SKM-1 (cell line): ENCODE data around the gene B3GALNT2.
A peak's percentile ranks its signal among the peaks of the same experiment; 100 is the strongest.
"Not testable (repeated sequence)": the region's sequence is repeated elsewhere in the genome, so short reads cannot be mapped to it uniquely, and the experiment has no call there.

Experiments
- DNase-seq: peaks from one replicate; lab custom pipeline; 2025; ENCODE audit not compliant: unreplicated experiment; lab: John Stamatoyannopoulos, UW

The B3GALNT2 gene

DNA sequence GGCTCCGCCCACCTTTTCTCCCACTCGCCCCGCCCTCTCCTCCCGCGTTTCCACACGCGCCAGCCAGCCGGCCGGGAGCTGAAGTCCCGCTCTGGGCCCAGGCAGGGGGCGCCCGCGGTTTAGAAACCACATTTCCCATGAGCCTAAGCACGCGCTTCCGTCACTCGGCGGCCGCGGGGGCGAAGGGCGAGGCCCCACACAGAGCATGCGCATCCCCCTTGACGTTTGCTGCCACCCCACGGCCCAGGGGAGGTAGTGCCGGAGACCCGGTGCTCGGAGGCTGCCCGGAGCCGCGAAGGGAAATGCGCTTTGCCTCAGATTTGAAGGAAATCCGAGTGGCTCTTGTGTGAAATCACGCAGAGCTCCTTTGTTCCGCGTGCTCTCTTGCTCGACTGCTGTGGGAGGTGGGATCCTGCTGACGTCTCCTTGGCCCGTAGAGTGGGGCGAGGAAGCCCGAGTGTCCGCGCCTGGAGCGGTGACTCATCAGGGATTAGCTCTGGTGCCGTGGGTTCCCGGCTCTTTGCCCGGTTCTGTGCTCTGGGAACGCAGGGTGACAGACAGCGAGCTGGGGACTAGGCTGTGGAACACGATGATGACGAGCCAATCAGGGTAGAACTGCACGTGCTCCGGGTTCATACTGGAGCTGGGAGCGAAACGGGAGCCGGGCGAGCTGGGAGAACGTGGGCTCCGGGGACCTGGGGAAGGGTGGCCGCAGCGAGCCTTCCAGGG is 406 bp upstream of the B3GALNT2 start:
- DNase-seq, result peak; percentile 100

DNA sequence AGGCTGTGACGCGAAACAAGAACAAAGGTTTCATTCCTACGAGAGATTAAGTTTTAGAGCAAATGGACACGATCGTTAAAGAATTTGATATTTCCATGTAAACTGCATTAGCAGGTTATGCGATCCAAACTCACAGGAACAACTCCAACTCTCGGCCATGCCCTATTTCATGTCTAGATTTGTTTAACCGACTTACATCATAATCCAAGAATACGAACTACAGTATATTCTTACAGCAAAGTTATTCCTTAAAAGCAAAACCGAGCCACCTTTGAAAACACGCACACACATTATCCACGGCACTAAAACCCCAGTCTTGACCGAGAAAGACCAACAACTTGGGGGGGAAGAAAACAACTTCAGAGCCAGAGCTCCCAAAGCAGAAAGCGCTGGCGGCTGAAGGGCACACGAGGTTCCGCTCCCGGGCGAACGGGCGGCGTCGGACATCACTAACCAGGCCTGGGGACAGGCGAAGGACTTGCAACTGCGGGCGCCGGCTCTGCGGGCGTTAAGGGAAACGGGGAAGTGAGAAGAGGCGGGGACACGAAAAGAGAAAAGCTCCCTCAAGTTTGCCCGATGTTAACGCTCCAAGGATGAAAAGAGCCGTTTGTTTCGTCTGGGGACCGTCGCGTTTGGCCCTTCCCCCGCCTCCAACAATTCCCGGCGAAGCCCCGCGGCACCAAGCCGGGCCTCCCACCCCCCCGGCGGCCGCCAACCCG is 690 bp downstream of the B3GALNT2 start:
- peak; percentile 70 for DNase-seq

DNA sequence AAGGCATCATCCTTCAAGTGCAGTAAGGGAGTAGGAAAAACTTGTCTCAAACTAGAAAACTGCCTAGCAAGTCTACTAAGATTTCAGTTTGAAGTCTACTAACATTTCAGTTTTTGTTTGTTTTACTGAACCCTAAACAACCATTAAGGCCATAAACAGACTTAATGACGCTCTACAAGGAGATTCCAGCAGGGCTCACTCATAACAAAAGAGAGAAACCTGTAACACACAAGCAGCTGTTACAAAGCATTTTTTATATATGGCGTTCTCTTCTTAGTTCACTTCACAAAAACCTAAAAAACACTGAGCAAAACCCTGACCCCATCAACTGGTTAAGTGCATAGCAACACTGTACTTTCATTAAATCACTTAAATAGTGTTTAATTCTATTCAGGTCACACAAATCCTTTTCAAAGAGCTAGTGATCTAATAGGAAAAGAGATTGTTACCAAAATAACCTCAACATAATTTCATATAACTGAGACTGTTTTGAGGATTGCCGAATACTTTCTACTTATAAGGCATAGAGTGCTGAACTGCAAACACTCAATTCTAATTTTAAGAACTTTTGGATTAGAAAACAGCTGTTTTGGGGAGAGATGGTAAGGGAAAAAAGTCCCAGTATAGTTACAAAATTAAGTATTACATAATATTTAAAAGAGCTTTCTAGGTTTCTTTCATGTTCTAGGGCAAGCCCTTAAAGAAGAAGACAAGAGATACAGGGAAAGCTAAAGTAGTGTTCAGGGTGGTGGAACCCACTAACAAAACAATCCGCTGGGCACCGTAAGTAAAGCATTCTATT is 1.4 kb downstream of the B3GALNT2 start:
- no peak for DNase-seq

DNA sequence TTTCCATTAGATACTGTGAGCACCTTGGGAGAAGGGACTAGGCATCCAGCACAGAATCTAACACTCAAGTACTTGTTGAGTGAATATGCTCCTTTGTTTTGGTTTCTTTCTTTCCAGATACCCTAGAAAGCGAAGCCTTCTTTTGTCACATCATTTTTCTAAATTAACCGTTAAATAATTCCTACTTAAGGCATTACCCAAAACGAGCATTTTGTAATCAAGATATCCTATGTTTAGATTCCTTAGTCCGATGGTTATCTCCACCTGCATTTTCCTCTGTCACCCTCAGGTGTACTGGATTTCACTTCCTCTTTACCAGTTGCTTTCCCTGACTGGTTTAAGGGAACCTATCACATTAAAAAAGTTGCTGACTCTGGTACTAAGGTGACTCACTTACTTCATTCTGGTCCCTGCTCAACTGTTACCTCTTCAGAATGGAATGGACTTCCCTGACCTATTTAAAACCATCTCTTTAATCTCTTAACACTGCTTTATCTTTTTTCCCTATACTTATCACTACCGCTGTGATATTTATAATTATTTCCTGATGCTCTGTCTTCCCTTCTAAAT is 3.2 kb downstream of the B3GALNT2 start:
- no peak for DNase-seq

DNA sequence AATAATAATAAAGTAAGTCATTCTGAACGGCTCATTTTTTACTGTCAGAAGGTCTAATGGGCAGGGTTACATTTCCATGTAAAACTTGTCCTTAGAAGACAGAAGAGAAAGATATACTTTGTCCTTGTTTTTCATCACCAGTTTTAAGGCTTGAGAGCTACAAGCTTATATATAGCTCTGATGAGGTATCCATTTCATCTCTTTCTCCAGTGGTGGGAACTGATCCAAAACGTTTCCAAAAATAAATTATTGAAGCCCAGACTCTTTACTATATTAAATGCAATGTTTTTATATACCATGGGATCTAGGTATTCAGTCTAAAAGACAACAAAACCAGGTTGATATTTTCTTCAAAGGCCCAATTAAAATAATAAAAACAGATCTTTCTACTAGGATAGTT is 8.7 kb downstream of the B3GALNT2 start:
- DNase-seq, result no peak

DNA sequence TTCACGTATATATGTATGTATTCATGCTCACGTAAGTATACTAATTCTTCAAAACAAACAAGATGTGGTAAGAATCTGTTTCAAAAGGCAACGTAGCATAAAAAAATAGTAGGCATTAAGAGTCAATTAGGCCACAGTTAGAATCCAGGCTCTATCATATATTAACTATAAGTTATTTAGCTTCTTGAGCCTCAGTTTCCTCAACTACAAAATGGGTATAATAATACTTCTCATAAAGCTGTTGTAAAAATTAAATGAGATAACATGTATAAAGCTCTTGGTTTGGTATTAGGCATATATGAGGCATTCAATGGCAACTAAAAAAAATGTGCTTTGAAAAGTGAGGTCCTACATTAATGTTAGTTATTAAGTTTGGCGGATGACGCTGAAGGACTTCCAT is 9.2 kb downstream of the B3GALNT2 start:
- DNase-seq, result no peak

DNA sequence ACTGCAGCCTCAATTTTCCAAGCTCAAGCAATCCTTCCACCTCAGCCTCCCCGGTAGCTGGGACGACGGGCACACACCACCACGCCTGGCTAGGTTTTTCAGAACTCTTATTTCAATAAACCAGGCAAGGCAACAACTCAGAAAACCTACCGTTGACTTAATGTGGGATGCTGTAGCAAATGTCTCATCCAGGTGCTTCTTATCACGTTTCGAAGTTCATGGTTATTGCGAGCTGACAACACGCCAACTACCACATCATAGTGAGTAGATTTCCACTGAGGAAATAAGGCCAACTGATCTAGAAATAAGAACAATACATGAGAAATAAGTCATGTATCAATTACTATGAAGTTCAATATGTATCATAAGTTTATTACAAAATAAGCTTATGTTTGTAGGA is 9.7 kb downstream of the B3GALNT2 start:
- no peak for DNase-seq

DNA sequence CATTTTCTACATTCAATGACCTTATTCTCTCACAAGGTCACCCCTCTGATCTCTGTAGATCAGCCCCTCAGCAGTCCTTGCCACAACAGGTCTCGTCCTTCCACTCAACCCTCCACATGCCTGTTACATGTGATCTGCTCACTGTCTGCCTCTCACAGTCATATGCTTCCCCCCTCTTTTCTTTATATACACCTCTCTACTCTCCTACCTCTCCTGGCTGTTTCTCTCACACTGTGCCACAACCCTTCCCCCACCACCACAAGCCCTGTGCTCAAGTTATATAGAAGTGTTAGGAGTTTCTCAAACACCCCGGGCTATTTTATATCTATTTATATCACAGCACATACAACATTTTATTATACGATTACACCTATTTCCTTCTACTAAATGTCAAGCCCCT is 12.6 kb downstream of the B3GALNT2 start:
- DNase-seq, result no peak

DNA sequence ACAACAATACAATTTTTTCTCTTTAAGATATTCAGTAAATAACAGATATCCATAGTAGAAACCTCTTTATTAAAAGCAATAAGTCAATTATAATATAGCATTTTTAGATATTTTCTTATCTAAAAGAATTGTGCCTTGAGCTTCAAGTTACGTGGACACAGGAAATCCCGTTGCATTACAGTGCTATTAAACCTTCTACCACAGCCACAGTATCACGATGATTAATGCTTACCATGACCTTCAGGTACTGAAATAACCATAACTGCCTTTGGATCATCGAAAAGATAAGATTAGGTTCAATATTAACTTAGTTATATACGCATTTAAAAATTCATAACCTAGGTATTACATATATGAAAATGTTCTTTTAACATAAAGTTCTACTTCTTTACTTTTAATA is 17.9 kb downstream of the B3GALNT2 start:
- DNase-seq, result no peak

DNA sequence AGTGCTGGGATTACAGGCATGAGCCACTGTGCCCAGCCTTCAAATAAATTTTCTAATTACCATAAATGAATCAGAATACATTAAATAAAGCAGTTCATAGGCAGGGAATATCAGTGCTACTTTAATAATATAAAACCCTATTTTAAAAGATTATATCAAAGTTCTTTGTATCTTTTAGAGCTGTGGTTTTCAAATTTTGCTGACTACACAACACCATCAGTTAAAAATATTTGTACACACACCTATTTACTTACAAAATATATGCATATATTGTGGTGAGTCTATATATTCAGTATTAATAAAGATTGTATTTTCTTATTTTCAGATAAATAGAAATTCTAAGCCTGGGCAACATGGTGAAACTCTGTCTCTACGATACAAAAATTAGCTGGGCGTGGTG is 18.7 kb downstream of the B3GALNT2 start:
- no peak for DNase-seq

DNA sequence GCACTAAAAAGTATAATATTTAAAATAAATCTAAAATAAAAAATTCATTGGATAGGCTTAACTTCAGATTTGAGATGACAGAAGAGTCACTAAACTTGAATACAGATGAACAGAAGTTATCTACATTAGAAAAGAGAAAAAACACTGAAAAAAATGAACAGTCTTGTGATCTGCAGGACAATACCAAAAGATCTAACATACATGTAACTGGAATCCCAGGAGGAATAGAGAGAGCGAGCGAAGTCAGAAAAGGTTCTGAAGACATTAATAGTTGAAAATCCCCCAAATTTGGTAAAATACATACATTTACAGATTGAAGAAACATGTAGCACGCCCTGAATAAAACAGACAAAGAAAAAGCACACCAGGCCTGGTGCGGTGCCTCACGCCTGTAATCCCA is 21.2 kb downstream of the B3GALNT2 start:
- no peak for DNase-seq

DNA sequence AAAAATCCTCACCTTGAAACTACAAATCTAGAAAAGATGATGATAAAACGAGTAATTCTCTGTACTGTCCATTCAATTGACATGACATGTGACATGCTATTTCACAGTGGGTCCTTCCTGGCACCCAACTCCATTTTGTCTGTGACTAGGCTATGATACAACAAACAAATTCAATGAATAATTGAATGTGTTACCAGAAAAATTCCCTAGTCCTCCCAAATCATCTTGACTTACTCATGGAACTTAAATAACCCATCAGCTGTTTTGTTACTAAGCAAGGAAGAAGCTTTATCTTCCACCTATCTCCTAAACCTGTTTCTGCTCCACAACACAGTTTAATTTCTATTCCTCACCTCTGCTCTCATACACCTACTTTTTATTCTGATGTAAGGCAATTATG is 30.4 kb downstream of the B3GALNT2 start:
- no peak for DNase-seq

DNA sequence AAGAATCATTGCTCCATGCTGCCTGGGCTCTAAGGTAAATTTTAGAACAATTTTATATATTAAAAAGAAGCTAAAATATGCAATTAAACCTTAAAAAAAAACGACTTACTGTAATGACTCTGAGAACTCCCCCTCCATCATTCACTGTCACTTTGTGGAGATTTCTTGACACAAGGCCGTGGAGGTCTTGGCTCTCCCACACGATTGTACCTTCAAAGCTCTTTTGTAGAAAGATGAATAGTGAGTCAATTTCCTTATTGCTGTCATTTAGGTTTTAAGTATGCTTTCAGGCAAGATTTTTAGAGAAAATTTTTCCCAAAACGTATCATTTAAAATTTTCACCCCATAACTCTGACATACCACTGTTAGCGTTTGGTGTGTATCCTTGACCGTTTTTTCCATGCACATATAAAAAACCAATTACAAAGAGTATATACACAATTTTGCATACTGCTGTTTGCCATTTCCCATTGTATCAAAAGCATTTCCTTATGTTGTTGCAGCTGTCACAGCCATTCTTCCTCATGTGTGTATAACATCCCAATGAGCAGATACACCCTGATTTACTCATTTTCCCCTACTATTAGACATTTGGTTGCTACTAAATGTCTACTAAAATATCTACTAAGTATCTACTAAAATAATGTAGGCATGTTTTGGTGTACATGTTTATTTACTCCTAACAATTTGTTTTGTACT is 33.4 kb downstream of the B3GALNT2 start:
- no peak for DNase-seq

DNA sequence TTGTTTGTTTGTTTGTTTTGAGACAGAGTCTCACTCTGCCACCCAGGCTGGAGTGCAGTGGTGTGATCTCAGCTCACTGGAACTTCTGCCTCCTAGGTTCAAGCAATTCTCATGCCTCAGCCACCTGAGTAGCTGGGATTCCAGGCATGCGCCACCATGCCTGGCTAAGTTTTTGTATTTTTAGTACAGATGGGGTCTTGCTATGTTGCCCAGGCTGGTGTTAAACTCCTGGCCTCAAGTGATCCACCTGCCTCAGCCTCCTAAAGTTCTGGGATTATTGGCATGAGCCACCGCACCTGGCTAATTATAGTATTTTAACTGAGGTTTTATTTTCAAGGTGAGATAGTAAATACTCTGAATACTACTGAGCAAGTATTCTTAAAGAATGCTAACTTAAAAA is 34.4 kb downstream of the B3GALNT2 start:
- not testable (repeated sequence) for DNase-seq

DNA sequence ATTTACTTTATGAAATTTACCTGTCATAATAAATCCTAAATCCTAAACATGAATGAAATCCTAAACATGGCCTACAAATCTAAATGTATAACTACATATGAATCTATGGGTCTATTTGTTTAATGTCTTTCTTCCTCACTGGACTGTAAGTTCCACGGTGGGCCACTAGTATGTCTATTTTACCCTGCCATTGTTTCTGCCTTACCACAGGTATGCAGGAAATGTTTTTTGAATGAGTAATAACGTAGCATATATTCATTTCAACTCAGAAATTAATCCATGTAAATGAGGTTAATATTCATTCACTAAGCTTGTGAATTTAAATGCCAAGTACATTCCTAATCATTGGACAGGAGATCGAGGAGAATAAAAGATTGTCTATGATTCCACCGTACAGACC is 35.3 kb downstream of the B3GALNT2 start:
- DNase-seq, result no peak

DNA sequence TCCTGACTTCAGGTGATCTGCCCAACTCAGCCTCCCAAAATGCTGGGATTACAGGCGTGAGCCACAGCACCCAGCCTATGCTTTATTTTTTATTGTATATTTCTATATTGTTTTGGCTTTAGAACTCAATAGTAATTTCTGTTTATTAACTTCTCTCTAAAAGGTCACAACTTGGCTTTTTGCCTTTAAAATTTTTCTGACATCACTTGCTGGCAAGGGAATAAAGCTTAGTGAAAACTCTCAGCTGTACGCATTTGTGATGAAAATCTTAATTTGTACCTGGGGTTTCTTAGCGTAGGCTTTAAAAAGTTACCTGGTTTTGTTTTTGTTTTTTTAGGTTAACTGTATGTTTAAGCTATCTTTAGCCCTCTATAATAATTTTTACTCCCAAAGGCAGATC is 36.2 kb downstream of the B3GALNT2 start:
- no peak for DNase-seq

DNA sequence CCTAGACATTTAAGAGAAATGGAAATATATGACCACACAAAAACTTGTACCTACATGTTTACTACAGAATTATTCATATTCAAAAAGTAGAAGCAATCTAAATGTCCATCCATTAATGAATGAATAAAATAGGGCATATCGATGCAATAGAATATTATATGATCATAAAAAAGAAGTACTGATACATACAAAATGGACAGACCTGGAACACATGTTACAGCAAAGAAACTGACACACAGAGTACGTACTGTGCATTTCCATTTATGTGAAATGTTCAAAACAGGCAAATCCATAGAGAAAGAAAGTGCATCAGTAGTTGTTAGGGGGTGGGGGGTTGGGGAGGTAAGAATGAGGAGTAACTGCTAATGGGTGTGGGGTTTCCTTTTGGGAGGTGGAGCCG is 39.2 kb downstream of the B3GALNT2 start:
- DNase-seq, result no peak

DNA sequence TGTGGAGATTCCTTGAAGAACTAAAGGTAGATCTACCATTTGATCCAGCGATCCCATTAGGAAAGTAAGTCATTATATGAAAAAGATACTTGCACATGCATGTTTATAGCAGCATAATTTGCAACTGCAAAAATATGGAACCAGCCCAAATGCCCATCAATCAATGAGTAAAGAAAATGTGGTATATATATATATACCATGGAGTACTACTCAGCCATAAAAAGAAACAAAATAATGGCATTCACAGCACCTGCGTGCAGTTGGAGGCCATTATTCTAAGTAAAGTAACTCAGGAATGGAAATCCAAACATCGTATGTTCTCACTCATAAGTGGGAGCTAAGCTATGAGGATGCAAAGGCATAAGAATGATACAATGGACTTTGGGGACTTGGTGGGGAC is 41.4 kb downstream of the B3GALNT2 start:
- DNase-seq, result not testable (repeated sequence)

DNA sequence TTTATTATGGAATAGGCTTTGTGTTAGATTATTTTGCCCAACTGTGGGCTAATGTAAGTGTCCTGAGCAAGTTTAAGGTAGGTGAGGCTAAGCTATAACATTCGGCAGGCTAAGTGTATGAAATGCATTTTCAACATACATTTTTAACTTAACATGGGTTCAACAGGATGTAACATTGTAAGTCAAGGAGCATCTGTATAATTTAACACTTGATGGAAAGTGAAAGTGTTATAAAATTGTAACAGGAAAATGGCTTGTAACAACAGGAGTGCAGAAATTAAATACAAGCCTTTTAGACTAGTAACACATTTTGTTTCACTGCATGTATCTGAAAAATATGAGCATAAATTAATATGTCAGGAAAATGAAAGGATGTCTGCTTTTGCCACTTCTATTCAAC is 42.3 kb downstream of the B3GALNT2 start:
- DNase-seq, result no peak

DNA sequence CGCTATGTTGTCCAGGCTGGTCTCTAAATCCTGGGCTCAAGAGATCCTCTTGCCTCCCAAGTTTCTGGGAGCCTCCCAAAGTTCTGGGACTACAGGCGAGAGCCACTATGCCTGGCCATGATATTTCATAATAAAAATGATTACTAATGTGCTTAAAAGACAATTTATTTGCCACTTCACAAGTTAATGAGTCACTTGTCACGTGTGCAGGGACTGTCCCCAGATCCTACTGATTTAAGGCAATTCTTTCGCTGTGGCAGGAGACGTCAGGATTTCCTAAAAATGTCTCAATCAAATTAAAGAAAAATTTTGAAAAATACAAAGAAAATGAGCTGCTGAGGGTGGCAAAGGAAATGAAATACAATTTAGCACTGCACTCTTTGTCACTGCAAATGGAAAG is 43.5 kb downstream of the B3GALNT2 start:
- DNase-seq, result no peak

DNA sequence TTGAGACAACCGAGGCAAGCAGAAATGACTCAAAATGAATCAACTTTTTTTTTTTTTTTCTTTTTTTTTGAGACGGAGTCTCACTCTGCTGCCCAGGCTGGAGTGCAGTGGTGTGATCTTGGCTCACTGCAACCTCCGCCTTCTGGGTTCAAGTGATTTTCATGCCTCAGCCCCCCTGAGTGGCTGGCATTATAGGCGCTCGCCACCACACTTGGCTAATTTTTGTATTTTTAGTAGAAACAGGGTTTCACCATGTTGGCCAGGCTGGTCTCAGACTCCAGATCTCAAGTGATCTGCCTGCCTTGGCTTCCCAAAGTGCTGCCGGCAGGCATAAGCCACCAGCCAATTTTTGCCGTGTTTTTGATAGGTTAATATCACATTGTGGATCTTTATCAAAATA is 46.4 kb downstream of the B3GALNT2 start:
- DNase-seq, result not testable (repeated sequence)
